IPS DF 6.9 (cell line): ENCODE data around the gene BCL2L1.
"Not testable (repeated sequence)": the region's sequence is repeated elsewhere in the genome, so short reads cannot be mapped to it uniquely, and the experiment has no call there.

Source experiments
- DNase-seq: peaks from one replicate; pipeline ENCODE4 v3.0.0-alpha.2; 2013; ENCODE audit warnings: low read depth, low spot score
- H3K27ac ChIP-seq: one replicate; pipeline ENCODE4 v1.5.1; 2013; ENCODE audit warnings: low read length, control low read depth
- H3K27me3 ChIP-seq: 2 replicates; pipeline ENCODE4 v1.6.1; 2013; ENCODE audit warnings: mild to moderate bottlenecking, low read length; ENCODE audit not compliant: control insufficient read depth, insufficient read depth
- H3K36me3 ChIP-seq: 2 replicates; pipeline ENCODE4 v1.6.1; 2013; ENCODE audit warnings: low read length; ENCODE audit not compliant: control insufficient read depth, insufficient read depth
- H3K4me1 ChIP-seq: 2 replicates; pipeline ENCODE4 v1.6.1; 2013; ENCODE audit warnings: low read length; ENCODE audit not compliant: control insufficient read depth, insufficient read depth
- H3K4me3 ChIP-seq: 2 replicates; pipeline ENCODE4 v1.5.1; 2013; ENCODE audit warnings: mild to moderate bottlenecking, low read length
- H3K9me3 ChIP-seq: 2 replicates; pipeline ENCODE4 v1.6.1; 2013; ENCODE audit warnings: low read length, inconsistent platforms; ENCODE audit not compliant: control insufficient read depth, insufficient read depth
- WGBS: extraction: QIAGEN DNeasy Blood & Tissue Kit; methylation state at CpG from one replicate; pipeline ENCODE4 v1.1.7; 2013; ENCODE audit warnings: mixed read lengths, missing lambda C conversion rate; ENCODE audit not compliant: insufficient read length, insufficient coverage; 5-methylcytosine and 5-hydroxymethylcytosine counted together

Gene BCL2L1

GRCh38 chr20:31663838-31664695 is 58.6 kb downstream of the BCL2L1 start:
- H3K27me3 ChIP-seq, result no peaks in the 10 kb centered on the region
- no CpG with 5 or more reads among the region's 11 CpGs for WGBS
- no peak overlapping the region for H3K4me3 ChIP-seq
- H3K27ac ChIP-seq, result no peak overlapping the region
- H3K4me1 ChIP-seq, result no peaks in the 10 kb centered on the region
- no peaks in the 10 kb centered on the region for H3K9me3 ChIP-seq
- 0 out of 2 replicates have a peak, but pooled peaks cover 2% of the 10 kb centered on the region for H3K36me3 ChIP-seq
- no peak for DNase-seq

- Histone ChIP-seq H3K4me1 (no peaks in the 10 kb centered on the region), H3K27me3 (no peaks in the 10 kb centered on the region), H3K9me3 (no peaks in the 10 kb centered on the region), H3K36me3 (0 out of 2 replicates have a peak, but pooled peaks cover 2% of the 10 kb centered on the region), H3K27ac (no peak overlapping the region), H3K4me3 (no peak overlapping the region)
- no peak for DNase-seq
- no CpG with 5 or more reads among the region's 2 CpGs for WGBS
Observed at GRCh38 chr20:31663524-31663837, 59.2 kb downstream of the BCL2L1 start.

DNA sequence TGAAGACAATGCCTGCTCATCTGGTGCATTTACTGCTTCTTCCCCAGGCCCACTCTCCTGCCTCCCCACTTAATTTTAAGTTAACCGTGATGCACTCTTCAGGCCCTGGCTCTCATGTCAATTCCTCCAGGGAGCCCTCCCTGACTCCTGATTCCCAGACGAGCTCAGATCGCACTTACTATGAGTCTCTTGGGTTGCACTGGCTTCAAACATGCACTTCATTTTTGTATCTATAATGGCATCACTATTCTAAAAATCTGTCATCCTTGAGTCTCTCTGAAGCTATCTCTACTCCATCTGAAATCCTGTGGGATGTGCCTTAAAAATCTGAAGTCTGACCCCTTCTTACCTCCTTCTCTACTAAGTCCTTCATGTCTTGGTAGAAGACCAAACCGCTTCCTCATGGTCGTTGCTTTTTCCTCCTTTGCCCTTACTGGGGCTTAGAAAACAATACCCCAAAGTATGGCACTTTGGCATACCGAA is 60.3 kb downstream of the BCL2L1 start:
- H3K27ac ChIP-seq, result no peak overlapping the region
- no CpG with 5 or more reads among the region's 6 CpGs for WGBS
- H3K9me3 ChIP-seq, result no peaks in the 10 kb centered on the region
- 0 out of 2 replicates have a peak, but pooled peaks cover 2% of the 10 kb centered on the region for H3K36me3 ChIP-seq
- H3K4me3 ChIP-seq, result no peak overlapping the region
- no peak for DNase-seq
- no peaks in the 10 kb centered on the region for H3K4me1 ChIP-seq
- no peaks in the 10 kb centered on the region for H3K27me3 ChIP-seq

DNA sequence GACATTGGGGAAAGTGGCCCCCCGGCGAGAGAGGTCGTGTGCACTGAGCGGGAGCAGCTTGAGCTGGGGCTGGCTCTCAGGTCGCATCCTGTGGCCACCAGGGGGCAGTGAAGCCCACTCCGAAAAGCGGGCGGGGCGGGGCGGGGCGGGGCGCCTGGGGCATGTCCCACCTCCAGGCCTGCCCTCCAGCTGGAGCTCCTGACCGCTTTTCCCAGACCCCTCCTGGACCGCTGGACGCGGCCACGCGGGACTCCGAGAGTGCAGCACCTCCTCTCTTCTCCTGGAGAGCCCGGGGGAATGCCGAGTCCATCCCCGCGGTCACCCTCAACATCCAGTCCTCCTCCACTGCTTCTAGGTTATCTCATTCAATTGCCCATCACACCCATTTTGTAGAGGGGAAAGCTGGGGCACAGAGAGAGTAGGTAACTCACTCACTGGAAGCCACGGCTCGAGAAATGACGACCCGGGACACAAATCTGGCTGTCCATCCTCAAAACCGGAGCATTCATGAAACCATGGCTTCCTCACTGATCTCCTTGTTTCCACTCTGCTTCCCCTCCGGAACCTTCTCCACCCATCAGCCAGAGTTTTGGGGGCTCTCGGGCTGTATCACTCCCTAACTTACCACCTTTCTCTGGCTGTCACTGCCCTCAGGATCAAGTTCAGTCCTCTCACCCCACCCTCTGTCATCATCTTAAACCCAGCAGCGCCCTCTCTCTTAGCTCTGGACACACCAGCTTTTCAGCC is 60.9 kb downstream of the BCL2L1 start:
- peak; percentile 33 for DNase-seq
- no CpG with 5 or more reads among the region's 31 CpGs for WGBS
- Histone ChIP-seq H3K4me1 (no peaks in the 10 kb centered on the region), H3K36me3 (0 out of 2 replicates have a peak, but pooled peaks cover 2% of the 10 kb centered on the region), H3K4me3 (peak overlapping the region; percentile 36; the same call in 1 of the 2 replicates), H3K27ac (no peak overlapping the region), H3K9me3 (no peaks in the 10 kb centered on the region), H3K27me3 (no peaks in the 10 kb centered on the region)

DNA sequence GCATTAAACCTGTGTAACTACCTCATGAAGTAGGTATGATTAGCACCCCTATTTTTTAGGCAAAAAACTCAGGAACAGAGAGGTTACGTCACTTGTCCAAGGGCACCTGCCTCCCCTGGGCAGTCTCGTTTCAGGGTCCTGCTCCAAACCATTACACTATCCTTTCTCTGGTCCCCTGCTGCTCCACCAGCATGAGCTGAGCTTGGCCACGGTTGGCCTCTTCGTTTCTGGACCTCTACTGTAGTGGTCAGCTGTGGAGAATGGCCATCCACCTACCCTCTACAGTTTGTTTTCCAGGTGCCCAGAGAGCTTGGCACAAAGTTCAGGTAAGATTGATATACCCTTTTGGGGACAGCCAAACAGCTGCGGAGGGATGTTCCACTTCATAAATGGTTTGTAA is 68.1 kb downstream of the BCL2L1 start:
- no peaks in the 10 kb centered on the region for H3K4me1 ChIP-seq
- WGBS, result no CpG with 5 or more reads among the region's 5 CpGs
- DNase-seq, result no peak
- H3K36me3 ChIP-seq, result no peaks in the 10 kb centered on the region
- no peak overlapping the region for H3K4me3 ChIP-seq
- no peaks in the 10 kb centered on the region for H3K27me3 ChIP-seq
- no peaks in the 10 kb centered on the region for H3K9me3 ChIP-seq
- H3K27ac ChIP-seq, result no peak overlapping the region

DNA sequence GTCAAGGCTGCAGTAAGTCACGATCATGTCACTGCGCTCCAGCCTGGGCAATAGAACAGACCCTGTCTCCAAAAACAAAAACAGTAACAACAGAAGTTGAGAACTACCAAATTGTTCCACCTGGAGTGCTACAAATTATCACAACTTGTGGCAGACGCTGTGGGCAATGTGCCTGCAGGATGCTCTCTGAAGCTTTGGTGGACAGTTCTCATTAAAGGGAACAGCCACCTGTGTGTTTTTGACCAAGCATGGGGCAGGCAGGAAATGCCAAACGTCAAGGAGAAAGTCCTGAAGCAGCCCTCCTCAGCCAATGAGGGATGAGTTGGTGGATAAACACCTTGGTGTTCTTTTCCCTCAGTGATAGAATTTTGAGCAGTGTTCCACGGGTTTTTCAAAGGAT is 69.1 kb downstream of the BCL2L1 start:
- Histone ChIP-seq H3K4me1 (no peaks in the 10 kb centered on the region), H3K36me3 (no peaks in the 10 kb centered on the region), H3K4me3 (no peak overlapping the region), H3K9me3 (no peaks in the 10 kb centered on the region), H3K27me3 (no peaks in the 10 kb centered on the region), H3K27ac (no peak overlapping the region)
- no peak for DNase-seq
- no CpG with 5 or more reads among the region's 5 CpGs for WGBS

GRCh38 chr20:31652917-31653396 is 69.7 kb downstream of the BCL2L1 start:
- no peak overlapping the region for H3K27ac ChIP-seq
- no peaks in the 10 kb centered on the region for H3K9me3 ChIP-seq
- no peaks in the 10 kb centered on the region for H3K27me3 ChIP-seq
- no CpG with 5 or more reads among the region's 5 CpGs for WGBS
- H3K4me3 ChIP-seq, result no peak overlapping the region
- H3K36me3 ChIP-seq, result no peaks in the 10 kb centered on the region
- no peaks in the 10 kb centered on the region for H3K4me1 ChIP-seq
- DNase-seq, result no peak

DNA sequence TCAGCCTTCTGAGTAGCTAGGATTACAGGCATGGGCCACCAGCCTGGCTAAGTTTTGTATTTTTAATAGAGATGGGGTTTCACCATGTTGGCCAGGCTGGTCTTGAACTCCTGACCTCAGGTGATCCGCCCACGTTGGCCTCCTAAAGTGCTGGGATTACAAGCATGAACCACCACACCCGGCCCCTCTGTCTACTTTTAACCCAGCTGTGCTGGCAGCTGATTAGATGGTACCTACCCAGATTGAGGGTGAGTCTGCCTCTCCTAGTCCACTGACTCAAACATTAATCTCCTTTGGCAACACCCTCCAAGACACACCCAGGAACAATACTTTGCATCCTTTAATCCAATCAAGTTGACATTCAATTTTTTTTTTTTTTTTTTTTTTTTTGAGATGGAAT is 74.6 kb downstream of the BCL2L1 start:
- not testable (repeated sequence) for H3K9me3 ChIP-seq, H3K36me3 ChIP-seq, H3K27ac ChIP-seq, H3K27me3 ChIP-seq, H3K4me3 ChIP-seq, DNase-seq, H3K4me1 ChIP-seq
- no CpG with 5 or more reads among the region's 3 CpGs for WGBS

GRCh38 chr20:31644701-31645100 is 78.0 kb downstream of the BCL2L1 start:
- no peak for DNase-seq
- no peaks in the 10 kb centered on the region for H3K9me3 ChIP-seq
- H3K27me3 ChIP-seq, result no peaks in the 10 kb centered on the region
- H3K4me1 ChIP-seq, result no peaks in the 10 kb centered on the region; the same call in 1 of the 2 replicates
- no peak overlapping the region for H3K27ac ChIP-seq
- no CpG with 5 or more reads among the region's 8 CpGs for WGBS
- H3K36me3 ChIP-seq, result no peaks in the 10 kb centered on the region
- H3K4me3 ChIP-seq, result no peak overlapping the region

- DNase-seq, result no peak
- H3K27ac ChIP-seq, result no peak overlapping the region
- H3K4me1 ChIP-seq, result no peaks in the 10 kb centered on the region; the same call in 1 of the 2 replicates
- H3K9me3 ChIP-seq, result no peaks in the 10 kb centered on the region
- no peak overlapping the region for H3K4me3 ChIP-seq
- no peaks in the 10 kb centered on the region for H3K27me3 ChIP-seq
- no CpG with 5 or more reads among the region's 4 CpGs for WGBS
- no peaks in the 10 kb centered on the region for H3K36me3 ChIP-seq
Observed at GRCh38 chr20:31643522-31643921, 79.1 kb downstream of the BCL2L1 start.
